ENCODE measurements around the gene CLEC19A.

DNA sequence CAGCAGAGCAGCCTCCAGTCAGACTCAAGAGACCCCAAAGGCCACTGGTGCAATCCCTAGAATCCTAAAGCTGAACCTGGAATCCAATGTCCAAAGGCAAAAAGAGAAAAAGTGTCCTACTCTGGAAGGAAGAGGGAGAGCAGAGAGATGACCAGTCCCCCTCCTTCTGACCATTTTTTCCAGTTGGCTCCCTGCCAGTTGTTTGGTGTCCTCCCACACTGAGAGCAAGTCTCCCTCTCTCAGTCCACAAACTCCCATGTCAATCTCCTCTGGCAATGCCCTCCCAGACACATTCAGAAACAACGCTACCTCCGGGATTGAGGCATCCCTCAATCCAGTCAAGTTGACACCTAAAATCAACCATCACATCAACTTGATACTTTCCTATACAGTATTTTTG lies 4.3 kb upstream of the CLEC19A start:
- TF ChIP-seq, protein P1, sequence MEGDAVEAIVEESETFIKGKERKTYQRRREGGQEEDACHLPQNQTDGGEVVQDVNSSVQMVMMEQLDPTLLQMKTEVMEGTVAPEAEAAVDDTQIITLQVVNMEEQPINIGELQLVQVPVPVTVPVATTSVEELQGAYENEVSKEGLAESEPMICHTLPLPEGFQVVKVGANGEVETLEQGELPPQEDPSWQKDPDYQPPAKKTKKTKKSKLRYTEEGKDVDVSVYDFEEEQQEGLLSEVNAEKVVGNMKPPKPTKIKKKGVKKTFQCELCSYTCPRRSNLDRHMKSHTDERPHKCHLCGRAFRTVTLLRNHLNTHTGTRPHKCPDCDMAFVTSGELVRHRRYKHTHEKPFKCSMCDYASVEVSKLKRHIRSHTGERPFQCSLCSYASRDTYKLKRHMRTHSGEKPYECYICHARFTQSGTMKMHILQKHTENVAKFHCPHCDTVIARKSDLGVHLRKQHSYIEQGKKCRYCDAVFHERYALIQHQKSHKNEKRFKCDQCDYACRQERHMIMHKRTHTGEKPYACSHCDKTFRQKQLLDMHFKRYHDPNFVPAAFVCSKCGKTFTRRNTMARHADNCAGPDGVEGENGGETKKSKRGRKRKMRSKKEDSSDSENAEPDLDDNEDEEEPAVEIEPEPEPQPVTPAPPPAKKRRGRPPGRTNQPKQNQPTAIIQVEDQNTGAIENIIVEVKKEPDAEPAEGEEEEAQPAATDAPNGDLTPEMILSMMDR (conservative IDR thresholded peaks at IDR 0.05 in 1 of 2, IDR thresholded peaks at IDR 0.05 in 1 of 2; ENCODE audit: extremely low read depth in 1 of 2, insufficient read depth in 1 of 2, low read depth in 1 of 2, low read length in 2 of 2), result no peak
- TF ChIP-seq EZH2 (IDR thresholded peaks at IDR 0.05; ENCODE audit: borderline replicate concordance, low read length), result no peak

Measured in mammary epithelial cell (primary cell).